SK-N-MC (cell line): Measurements from ENCODE around the gene FLG2.

Source experiments
- EZH2 ChIP-seq: fragments of 200-600 bp; sonication (generic); IDR thresholded peaks from one replicate; pipeline ENCODE4 v1.6.1; 2017; ENCODE audit warnings: antibody characterized with exemption
- FOXP2 ChIP-seq: optimal IDR thresholded peaks from 2 replicates; pipeline ENCODE3; 2011; ENCODE audit warnings: mild to moderate bottlenecking, moderate library complexity; ENCODE audit not compliant: insufficient read depth; ENCODE audit errors: extremely low read length, control extremely low read depth
- POLR2AphosphoS5 ChIP-seq: IDR thresholded peaks from 2 replicates; pipeline ENCODE4 v1.6.1; 2012; ENCODE audit warnings: mild to moderate bottlenecking, low read depth, low read length, borderline replicate concordance

DNA sequence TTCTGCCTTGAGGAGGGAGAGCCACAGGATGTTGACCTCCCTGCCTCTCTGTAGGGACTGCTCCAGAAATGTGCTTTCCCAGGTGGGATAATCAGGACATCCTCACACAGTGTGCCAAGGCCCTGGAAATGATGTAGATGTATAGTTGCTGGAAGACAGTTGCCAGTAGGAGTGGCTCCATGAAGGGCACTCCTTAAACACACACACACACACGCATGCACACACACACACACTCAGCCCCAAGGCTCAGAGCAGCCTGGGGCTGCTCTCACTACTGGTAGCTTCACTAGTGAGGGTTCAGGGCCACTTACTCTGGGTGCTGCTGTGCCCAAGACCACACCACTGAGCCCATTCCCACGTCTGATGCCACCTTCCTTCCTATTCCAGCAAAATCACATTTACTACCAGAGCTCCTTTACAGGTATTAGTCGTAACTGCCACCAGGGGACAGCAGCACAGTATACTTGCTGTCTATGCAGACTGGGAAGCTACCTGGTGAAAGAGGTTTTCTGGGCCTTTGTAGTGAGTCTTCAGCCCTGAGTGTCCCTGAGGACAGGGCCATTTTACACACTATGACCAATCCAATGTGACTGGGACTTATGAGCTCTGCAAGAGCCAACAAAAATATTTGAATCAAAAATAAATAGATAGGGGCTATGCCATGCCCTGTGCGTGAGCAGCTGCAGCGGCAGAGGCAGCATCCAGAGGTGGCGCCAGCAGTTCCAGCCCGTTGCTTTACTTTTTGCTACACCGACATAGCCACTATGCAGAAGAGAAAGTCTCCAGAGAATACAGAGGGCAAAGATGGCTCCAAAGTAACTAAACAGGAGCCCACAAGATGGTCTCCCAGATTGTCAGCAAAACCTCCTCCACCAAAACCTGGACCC is 39.2 kb upstream of the FLG2 start:
- TF ChIP-seq EZH2 (no peak), POLR2AphosphoS5 (no peak), FOXP2 (no peak)
